ENCODE results near the gene DNAH9.

DNA sequence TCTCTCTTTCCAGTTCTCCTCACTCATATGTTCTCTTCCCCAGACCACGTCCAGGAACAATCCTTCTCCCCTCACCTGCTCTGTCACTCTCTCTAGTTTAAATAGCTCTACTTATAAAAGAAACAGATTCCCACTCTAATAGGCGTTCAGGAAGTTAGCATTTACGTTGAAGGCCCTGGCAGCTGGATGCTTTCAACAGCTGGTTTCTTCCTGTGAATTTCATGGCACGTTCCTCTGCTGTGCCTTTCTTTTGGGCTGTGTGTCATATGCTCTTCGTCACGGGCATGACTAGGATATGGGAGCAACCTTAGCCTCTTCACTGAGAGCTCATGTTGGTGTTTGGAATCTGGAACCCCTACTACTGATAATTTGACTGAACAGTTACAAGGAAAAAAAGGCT lies 325.8 kb downstream of the DNAH9 start:
- TF ChIP-seq POLR2A (IDR thresholded peaks at IDR 0.05) (no peak), CTCF (IDR thresholded peaks at IDR 0.05) (no peak)

Data from right lobe of liver (tissue), 4 donors.